Tibial nerve (tissue), 4 donors: ENCODE measurements around the gene SYT12. TPM values are rescaled to one million over a fixed set of nuclear protein-coding genes. Genes with fewer than 3 reads are reported as not detected.

ENCODE experiments used
- DNase-seq, 2 donors: peaks; one replicate each; pipeline ENCODE4 v3.0.0-alpha.2; 2019; ENCODE audit warnings: low spot score in 2 of 2
- H3K27ac ChIP-seq, 4 donors: fragments of 200-600 bp; sonication (generic) in 3 of 4; one replicate each; pipeline ENCODE4 v1.5.1; 2017 to 2019; ENCODE audit warnings: mild to moderate bottlenecking in 1 of 4
- H3K27me3 ChIP-seq, 2 donors: fragments of 200-600 bp; sonication (generic) in 1 of 2; one replicate each; pipeline versions ENCODE4 v1.5.1 to v1.6.0; 2017 to 2019
- H3K36me3 ChIP-seq, 3 donors: fragments of 200-600 bp; sonication (generic); one replicate each; pipeline ENCODE4 v1.5.1; 2018 to 2019
- H3K4me1 ChIP-seq, 4 donors: fragments of 200-600 bp; sonication (generic) in 3 of 4; one replicate each; pipeline ENCODE4 v1.5.1; 2017 to 2019
- H3K4me3 ChIP-seq, 4 donors: fragments of 200-600 bp; sonication (generic) in 3 of 4; one replicate each; pipeline ENCODE4 v1.5.1; 2017 to 2019; ENCODE audit warnings: mild to moderate bottlenecking in 1 of 4, moderate library complexity in 1 of 4
- H3K9me3 ChIP-seq, 4 donors: fragments of 200-600 bp; sonication (generic) in 3 of 4; one replicate each; pipeline ENCODE4 v1.5.1; 2017 to 2019
- EP300 ChIP-seq, 2 donors: sonication (generic); formaldehyde crosslinking; IDR thresholded peaks; one replicate each; pipeline ENCODE4 v1.6.1; 2017; ENCODE audit warnings: antibody characterized with exemption in 2 of 2, mild to moderate bottlenecking in 1 of 2
- POLR2A ChIP-seq, 2 donors: fragments of 450-650 bp; IDR thresholded peaks; one replicate each; pipeline ENCODE4 v1.6.1; 2017; ENCODE audit warnings: antibody characterized with exemption in 2 of 2, mild to moderate bottlenecking in 2 of 2, moderate library complexity in 2 of 2
- WGBS, 2 donors: methylation state at CpG; one replicate each; pipeline ENCODE4 v1.1.5; 2018; 5-methylcytosine and 5-hydroxymethylcytosine counted together
- total RNA-seq, 4 donors: library from RNA; depleted of rRNA; stranded (reverse); fragments of >200 nt; gene quantifications; one replicate each; pipeline ENCODE4 v1.1.0, GENCODE V29; 2016
- TF ChIP-seq, protein P1 (sequence below), 5 experiments: fragments of 200-600 bp in 3 of 5; fragments of 450-650 bp in 2 of 5; sonication (generic) in 3 of 5; IDR thresholded peaks; one replicate each; pipeline ENCODE4 v1.5.1; 2016 to 2019; ENCODE audit warnings: antibody characterized with exemption in 5 of 5, mild to moderate bottlenecking in 3 of 5, moderate library complexity in 2 of 5

The SYT12 gene
- total RNA-seq, 4 donors from 2014 or later = 0.20 to 2.4 (median 0.66) TPM; not detected in 1

DNA sequence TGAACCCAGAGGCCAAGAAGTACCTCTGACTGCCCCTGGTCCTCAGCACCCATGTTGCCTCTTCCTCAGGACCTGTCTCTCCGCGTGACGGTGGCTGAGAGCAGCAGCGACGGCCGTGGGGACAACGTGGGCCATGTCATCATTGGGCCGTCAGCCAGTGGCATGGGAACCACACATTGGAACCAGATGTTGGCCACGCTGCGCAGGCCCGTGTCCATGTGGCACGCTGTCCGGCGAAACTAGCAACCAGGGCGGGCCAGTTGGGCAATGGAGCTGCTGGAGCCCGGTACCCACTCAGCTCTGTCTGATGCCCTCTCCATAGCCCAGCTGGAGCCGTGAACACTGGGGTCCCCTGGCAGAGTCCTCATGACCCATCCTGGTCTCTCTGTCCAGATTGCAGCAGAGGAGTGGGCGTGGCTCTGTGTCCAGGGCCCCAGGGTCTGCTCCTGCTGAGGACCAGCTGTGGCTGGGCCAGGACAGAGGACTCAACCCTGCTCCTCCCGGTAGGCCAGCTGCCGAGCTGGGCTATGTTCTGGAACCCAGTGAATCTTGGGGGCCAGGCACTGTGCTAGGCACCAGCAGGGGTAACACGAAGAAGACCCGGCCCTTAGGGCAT lies 25.7 kb downstream of the SYT12 start:
- Histone ChIP-seq H3K27ac (no peak overlapping the region), H3K36me3 (no peaks in the 10 kb centered on the region), H3K27me3 (peaks cover 0 to 7% of the 10 kb centered on the region in 2 donors), H3K4me3 (no peak overlapping the region), H3K9me3 (no peaks in the 10 kb centered on the region), H3K4me1 (peaks cover 0 to 7% (median 1%) of the 10 kb centered on the region in 4 donors)
- no peak for TF ChIP-seq POLR2A (IDR thresholded peaks at IDR 0.05)
- no peak for TF ChIP-seq EP300 (IDR thresholded peaks at IDR 0.05)
- TF ChIP-seq, protein P1, sequence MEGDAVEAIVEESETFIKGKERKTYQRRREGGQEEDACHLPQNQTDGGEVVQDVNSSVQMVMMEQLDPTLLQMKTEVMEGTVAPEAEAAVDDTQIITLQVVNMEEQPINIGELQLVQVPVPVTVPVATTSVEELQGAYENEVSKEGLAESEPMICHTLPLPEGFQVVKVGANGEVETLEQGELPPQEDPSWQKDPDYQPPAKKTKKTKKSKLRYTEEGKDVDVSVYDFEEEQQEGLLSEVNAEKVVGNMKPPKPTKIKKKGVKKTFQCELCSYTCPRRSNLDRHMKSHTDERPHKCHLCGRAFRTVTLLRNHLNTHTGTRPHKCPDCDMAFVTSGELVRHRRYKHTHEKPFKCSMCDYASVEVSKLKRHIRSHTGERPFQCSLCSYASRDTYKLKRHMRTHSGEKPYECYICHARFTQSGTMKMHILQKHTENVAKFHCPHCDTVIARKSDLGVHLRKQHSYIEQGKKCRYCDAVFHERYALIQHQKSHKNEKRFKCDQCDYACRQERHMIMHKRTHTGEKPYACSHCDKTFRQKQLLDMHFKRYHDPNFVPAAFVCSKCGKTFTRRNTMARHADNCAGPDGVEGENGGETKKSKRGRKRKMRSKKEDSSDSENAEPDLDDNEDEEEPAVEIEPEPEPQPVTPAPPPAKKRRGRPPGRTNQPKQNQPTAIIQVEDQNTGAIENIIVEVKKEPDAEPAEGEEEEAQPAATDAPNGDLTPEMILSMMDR (IDR thresholded peaks at IDR 0.05) = no peak
- DNase-seq = no peak
- 96 to 98% methylated on average over 12 to 13 of the region's 22 CpGs for WGBS, 2 donors

DNA sequence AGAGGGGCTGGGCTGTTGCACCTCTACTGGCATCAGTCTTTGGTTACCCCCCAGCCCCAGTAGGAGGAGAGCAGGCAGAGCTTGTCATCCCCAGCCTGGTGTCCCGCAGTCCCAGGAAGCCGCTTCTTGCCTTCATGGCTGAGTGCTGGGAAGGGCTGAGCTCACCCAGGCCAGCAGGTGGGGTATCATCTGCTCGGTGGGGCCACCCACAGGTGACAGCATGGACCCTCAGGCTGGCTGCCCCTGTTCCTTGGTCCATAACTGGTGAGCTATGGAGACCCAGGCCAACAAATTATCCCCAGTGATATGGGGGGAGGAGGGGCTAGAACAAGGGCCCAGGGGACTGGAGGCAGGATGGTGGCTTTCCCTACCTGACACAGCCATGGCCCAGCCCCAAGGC lies 27.2 kb downstream of the SYT12 start:
- no peak overlapping the region for H3K4me3 ChIP-seq
- no peak for DNase-seq
- no peak overlapping the region for H3K27ac ChIP-seq
- WGBS, 2 donors = 40 to 80% methylated on average over 1 to 3 of the region's 3 CpGs
- no peaks in the 10 kb centered on the region for H3K36me3 ChIP-seq
- no peak for TF ChIP-seq EP300 (IDR thresholded peaks at IDR 0.05)
- no peak for TF ChIP-seq POLR2A (IDR thresholded peaks at IDR 0.05)
- TF ChIP-seq, protein P1 (IDR thresholded peaks at IDR 0.05) = no peak
- H3K9me3 ChIP-seq = no peaks in the 10 kb centered on the region
- peaks cover 0 to 3% (median under 1%) of the 10 kb centered on the region in 4 donors for H3K4me1 ChIP-seq
- H3K27me3 ChIP-seq = peaks cover 0 to 7% of the 10 kb centered on the region in 2 donors

DNA sequence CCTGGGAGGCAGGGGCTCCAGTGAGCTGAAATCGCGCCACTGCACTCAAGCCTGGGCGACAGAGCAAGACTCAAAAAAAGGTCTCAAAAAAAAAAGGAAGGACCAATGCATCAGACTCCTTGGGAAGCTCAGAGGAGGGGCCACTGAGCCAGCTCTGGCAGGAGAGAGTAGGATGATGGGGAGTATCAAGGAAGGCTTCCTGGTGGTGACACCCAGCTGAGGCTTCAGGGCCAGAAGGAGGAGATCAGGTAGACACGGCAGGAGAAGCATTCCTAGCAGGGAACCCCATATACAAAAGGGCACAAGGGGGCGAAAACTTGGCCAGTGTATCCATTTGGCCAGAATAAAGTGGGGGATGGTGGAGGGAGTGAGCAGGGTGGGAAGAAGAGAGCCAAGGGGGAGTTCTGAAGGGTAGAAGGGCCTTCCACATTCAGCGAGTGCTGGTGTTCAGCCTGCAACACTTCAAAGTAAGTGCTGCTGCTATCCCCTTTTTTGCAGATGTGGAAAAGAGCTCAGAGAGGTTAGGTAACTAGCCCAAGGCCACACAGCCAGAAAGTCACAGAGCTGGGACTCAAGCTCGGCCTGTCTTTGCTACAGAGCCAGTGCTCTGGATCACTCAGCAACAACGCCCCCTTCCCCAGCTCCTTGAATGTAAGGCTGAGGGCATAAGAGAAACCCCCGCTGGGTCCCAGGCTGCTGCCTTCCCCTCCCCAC lies 28.4 kb downstream of the SYT12 start:
- no peak for DNase-seq
- Histone ChIP-seq H3K4me3 (no peak overlapping the region), H3K27me3 (peaks cover 0 to 14% of the 10 kb centered on the region in 2 donors), H3K4me1 (peaks cover 0 to 13% (median 8%) of the 10 kb centered on the region in 4 donors), H3K9me3 (no peaks in the 10 kb centered on the region), H3K27ac (no peak overlapping the region), H3K36me3 (no peaks in the 10 kb centered on the region)
- 80 to 84% methylated on average over 9 of the region's 9 CpGs for WGBS, 2 donors
- TF ChIP-seq POLR2A (IDR thresholded peaks at IDR 0.05) (no peak), EP300 (IDR thresholded peaks at IDR 0.05) (no peak)
- TF ChIP-seq, protein P1 (IDR thresholded peaks at IDR 0.05) = no peak

DNA sequence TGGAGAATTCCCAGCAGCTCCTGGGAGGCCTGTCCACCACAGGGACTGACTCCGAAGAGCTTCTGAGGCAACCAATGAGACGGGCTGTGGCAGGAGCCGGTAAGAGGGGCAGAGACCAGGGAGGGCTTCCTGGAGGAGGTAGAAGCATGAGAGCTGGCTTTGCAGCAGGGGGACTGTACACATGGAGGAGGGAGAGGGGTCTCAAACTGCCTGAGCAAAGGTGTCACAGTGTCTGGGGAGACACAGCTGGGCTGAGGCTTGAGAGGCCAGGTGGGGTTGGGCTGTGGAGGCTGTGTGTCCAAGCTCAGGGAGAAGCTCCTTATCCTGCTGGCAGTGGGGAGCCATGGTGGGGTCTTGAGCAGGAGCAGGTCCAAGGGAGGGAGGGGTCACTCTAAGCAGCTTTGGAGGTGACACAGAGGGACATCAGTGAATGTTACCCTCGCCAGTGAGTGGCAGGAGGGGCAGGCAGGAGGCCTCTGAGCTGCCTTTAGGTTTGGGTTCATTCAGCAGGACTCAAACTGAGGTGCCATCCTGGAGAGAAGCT lies 29.1 kb downstream of the SYT12 start:
- Histone ChIP-seq H3K4me3 (no peak overlapping the region), H3K4me1 (peaks cover 0 to 20% (median 13%) of the 10 kb centered on the region in 4 donors)
- WGBS, 2 donors = 73 to 86% methylated on average over 4 of the region's 4 CpGs

More for the DNA sequence above, 29.1 kb downstream of the SYT12 start:
- Histone ChIP-seq H3K27me3 (peaks cover 0 to 17% of the 10 kb centered on the region in 2 donors), H3K36me3 (no peaks in the 10 kb centered on the region), H3K9me3 (no peaks in the 10 kb centered on the region), H3K27ac (no peak overlapping the region)
- DNase-seq = no peak
- TF ChIP-seq EP300 (IDR thresholded peaks at IDR 0.05) (no peak), POLR2A (IDR thresholded peaks at IDR 0.05) (no peak)
- TF ChIP-seq, protein P1 (IDR thresholded peaks at IDR 0.05) = no peak
